D341Med (cell line): ENCODE data around the gene SETD6.

Source experiments
- DNase-seq: peaks from one replicate; pipeline ENCODE4 v3.0.0; 2012; ENCODE audit warnings: low spot score

Gene SETD6

GRCh38 chr16:58507963-58508670 lies 7.2 kb upstream of the SETD6 start:
- no peak for DNase-seq

GRCh38 chr16:58508671-58509251 lies 6.6 kb upstream of the SETD6 start:
- DNase-seq, result no peak

- DNase-seq, result no peak
Measured at GRCh38 chr16:58509256-58510096, 5.8 kb upstream of the SETD6 start.

- no peak for DNase-seq
Measured at GRCh38 chr16:58510097-58510775, 5.1 kb upstream of the SETD6 start.

GRCh38 chr16:58510776-58511628 lies 4.3 kb upstream of the SETD6 start:
- no peak for DNase-seq

- peak; percentile 77 for DNase-seq
Measured at GRCh38 chr16:58511933-58512815, 3.1 kb upstream of the SETD6 start.

GRCh38 chr16:58513874-58514273 lies 1.4 kb upstream of the SETD6 start:
- no peak for DNase-seq

GRCh38 chr16:58515871-58516767 lies 802 bp downstream of the SETD6 start:
- DNase-seq, result peak; percentile 83

- no peak for DNase-seq
Measured at GRCh38 chr16:58516768-58517107, 1.4 kb downstream of the SETD6 start.

GRCh38 chr16:58518083-58518979 lies 3.0 kb downstream of the SETD6 start:
- no peak for DNase-seq

GRCh38 chr16:58518980-58519368 lies 3.7 kb downstream of the SETD6 start:
- DNase-seq, result no peak

GRCh38 chr16:58519707-58520106 lies 4.4 kb downstream of the SETD6 start:
- no peak for DNase-seq

GRCh38 chr16:58530179-58530578 lies 14.9 kb downstream of the SETD6 start:
- DNase-seq, result no peak

GRCh38 chr16:58532414-58532813 lies 17.1 kb downstream of the SETD6 start:
- no peak for DNase-seq

GRCh38 chr16:58533751-58534470 lies 18.6 kb downstream of the SETD6 start:
- no peak for DNase-seq

GRCh38 chr16:58535100-58535499 lies 19.8 kb downstream of the SETD6 start:
- no peak for DNase-seq

- DNase-seq, result no peak
Measured at GRCh38 chr16:58536278-58536677, 21.0 kb downstream of the SETD6 start.
